T-helper 1 cell treated with Interleukin-12 subunit alpha and Interleukin-12 subunit beta and Interleukin-4 antibody, amounts not matched to agents 30 ng/mL and 1 ng/mL, for 36 hours (primary cell): ENCODE measurements around the gene SRBD1. TPM values are rescaled to one million over a fixed set of nuclear protein-coding genes. Genes with fewer than 3 reads are reported as not detected.
"Not testable (repeated sequence)": the region's sequence is repeated elsewhere in the genome, so short reads cannot be mapped to it uniquely, and the experiment has no call there.

ENCODE experiments used
- intact Hi-C: fragments of 100-400 bp; cut with micrococcal nuclease; formaldehyde crosslinking; loops from one replicate; pipeline ENCODE4 v1.15.1; 2024
- total RNA-seq: library from RNA; stranded (reverse); gene quantifications from 2 replicates; pipeline ENCODE4 v1.2.3, GENCODE V29; 2022

Gene SRBD1
- total RNA-seq, 1 donor from 2014 or later = 21.2 TPM

DNA sequence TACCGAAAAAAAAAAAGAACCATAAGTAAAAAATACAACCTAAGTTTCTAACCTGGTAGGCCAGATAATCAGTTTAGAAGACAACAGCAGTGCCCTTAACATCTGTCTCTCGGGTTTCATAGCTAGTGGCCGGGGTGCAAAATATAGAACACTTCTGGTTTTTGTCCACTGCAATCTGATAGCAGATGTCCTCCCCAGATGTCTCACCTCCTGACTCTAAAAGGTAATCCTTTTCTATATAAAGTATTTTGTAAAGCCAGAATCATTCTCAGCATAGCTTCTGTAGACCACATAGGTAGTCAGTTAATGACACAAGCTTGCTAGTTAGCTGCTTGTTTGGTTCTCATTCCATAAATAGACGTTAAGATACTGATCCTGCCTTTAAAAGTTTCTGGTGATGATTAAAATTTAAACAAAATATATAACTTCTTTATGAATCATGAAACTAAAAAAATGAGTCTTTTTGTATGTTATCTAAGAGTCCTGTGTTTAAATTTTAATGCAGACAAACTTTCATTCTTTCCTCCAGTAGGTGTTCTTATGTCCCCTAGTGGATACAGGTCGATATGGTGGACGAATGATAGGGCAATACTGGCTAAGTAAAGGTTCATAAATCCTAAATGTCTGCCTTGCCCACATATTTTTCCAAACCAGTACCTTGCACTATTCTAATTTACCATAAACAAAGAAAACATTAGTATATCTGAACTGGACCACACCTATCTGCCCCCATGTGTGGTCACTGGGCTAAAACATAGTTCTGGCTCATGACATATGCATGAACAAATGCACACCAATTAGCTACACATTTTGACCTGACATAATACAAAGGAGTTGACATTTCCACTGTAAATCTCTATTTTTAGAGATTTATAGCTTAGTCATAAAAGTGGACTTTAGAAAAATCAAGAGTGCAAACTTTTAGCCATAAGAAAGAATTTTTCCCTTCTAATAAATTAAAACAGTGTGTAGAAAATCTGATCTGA lies 171.0 kb downstream of the SRBD1 start:
- intact Hi-C loops = no loop called here

GRCh38 chr2:45438872-45439665 lies 172.0 kb downstream of the SRBD1 start:
- intact Hi-C loops = no loop called here

DNA sequence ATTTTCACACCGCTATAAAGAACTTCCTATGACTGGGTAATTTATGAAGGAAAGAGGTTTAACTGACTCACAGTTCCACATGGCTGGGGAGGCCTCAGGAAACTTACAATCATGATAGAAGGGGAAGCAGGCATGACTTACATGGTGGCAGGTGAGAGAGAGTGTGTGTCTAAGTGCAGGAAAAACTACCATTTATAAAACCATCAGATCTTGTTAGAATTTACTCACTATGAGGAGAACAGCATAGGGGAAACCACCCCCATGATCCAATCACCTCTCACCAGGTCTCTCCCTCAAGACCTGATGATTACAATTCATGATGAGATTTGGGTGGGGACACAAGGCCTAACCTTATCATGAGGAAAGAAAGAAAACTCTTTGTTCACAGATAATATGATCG lies 174.6 kb downstream of the SRBD1 start:
- intact Hi-C loops = no loop called here

GRCh38 chr2:45435316-45435715 lies 175.8 kb downstream of the SRBD1 start:
- intact Hi-C loops = no loop called here

DNA sequence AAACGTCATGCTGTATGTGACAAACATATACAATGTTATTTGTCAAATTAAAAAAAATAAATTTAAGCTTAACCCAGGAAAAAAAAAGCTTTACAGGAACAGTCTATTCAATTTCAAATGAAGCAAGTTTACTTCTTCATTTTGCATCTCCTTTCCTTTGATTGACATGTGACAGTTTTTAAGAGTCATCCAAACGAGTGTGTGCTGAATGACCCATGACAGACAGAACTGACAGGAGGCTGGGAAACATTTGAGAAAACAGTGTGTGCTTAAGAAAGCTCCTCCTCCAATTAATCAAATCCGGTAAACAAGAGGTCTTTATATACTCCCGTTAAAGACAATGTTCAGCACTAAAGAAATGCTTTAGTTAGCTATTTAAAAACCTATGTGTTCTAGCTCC lies 177.7 kb downstream of the SRBD1 start:
- intact Hi-C loops = no loop called here

DNA sequence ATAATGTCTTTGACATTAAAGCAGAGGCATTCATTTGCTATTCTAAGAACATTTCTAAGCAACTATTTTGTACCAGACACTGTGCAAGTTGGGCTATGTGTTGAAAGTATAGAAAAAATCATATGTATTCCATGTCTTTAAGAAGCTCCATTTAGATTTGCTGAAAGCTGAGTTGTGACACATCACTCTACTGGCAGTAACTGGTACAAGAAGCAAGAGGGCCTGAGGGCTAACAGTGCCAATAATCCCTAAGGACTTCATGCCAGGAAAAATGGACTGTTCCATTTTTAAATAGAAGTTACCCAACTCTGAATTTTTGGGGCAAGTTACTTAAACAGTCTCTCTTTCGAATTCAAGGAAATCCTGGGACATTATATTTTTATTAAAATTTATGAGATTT lies 178.7 kb downstream of the SRBD1 start:
- intact Hi-C loops = no loop called here

DNA sequence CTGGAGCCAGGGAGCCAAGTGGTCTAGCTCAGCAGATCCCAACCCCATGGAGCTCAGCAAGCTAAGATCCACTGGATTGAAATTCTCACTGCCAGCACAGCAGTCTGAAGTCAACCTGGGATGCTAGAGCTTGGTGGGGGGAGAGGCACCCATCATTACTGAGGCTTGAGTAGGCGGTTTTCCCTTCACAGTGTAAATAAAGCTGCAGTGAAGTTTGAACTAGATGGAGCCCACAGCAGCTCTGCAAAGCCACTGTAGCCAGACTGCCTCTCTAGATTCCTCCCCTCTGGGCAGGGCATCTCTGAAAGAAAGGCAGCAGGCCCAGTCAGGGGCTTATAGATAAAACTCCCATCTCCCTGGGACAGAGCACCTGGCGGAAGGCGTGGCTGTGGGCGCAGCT lies 185.0 kb downstream of the SRBD1 start:
- intact Hi-C loops = not testable (repeated sequence)

DNA sequence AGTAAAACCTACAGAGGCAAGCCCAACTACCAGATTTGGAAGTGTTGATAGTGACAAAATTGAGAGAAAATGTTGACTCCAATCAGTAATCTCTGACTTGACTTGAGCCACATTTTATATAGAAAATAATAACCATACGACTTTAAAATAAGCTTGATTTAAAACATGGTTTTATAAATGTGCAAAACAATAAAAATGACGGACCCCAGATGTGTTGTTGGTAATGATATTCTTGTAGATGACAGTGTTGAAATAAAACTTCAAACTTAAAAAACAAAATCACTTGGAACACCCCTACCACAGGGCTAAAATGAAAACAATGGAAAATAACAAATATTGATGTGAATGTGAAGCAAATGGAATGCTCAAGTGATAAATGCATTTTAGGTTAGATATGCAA lies 188.1 kb downstream of the SRBD1 start:
- intact Hi-C loops = no loop called here

DNA sequence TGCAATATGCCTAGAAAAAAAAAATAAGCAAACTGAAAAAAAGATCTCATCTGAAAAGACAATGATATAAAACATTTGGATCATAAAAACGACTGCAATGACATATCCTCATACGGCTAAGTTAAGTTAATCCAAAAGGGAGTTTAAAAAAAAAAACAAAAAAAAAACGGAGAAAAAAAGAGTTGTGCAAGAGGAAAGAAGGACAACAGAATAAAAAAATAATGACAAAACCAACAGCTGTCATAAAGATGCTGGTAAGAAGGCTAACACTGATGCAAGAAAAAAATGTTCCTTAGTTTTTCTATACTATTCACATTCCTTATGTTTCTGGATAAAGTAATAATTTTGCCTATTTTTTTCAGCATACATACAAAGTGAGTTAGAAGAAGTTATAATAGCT lies 192.5 kb downstream of the SRBD1 start:
- intact Hi-C loops = no loop called here

DNA sequence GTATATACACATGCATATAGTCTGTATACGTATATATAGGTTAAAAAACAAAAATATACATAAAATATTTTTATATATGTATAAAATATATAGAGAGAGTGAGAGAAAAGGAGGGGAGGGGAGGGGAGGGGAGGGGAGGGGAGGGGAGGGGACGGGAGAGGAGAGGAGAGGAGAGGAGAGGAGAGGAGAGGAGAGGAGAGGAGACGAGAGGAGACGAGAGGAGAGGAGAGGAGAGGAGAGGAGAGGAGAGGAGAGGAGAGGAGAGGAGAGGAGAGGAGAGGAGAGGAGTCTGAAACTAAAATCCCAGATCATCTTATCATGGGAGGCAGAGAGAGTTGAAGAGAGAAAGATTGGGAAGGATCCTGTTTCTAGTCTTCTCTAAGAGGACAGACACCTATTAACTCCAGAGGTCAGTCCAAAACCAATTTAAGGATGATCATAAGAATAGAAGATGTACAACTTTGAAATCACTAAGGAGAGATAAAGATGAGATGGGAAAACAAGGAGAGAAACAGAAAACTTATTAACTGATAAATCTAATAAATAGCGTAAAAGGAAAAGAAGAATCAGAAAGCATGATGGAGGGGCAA lies 195.4 kb downstream of the SRBD1 start:
- intact Hi-C loops = no loop called here

DNA sequence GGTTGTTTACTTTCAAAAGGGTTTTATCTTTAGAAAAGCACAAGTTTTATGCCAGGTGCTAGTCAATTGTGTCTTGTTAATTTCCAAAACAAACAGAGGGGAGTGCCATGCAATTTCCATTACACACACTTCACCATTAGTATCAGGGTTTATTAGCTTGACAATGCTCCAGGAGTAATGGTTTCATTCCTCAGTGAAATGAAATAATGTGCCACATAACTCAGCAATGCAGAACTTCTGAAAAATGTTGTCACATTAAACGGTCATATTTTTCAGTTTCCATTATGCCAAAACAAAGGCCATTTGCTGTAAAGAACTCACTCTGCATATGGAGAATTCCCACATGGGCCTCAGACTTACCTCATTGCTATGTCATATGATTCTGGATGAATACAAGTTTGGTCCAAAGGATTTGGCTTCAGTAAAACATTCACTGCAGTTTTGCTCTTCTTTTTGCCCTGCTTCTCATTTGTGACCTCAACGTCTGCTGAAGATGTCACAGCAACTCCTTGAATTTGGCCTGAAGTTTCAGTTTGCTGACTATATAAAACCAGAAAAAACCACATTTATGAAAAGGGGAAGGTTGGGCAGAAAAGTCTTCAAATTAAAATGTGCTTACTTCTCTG lies 198.2 kb downstream of the SRBD1 start:
- intact Hi-C loops = no loop called here

DNA sequence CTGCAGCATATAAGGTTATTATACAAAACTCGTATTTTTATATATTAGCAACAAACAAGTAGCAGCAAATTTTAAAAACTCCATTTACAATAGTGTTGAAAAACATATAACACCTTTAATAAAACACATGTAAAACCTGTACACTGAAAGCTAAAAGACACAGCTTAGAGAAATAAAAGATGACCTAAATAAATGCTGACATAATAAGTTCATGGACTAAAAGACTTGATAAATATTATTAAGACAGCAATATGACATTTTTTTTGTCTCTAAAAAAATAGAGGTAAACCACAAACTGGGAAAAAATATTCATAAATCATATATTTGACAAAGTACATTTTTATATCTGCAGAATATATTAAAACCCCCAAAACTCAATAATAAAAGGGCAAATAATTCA lies 201.4 kb downstream of the SRBD1 start:
- intact Hi-C loops = no loop called here

- intact Hi-C loops = no loop called here
Observed at GRCh38 chr2:45406621-45407020, 204.4 kb downstream of the SRBD1 start.

DNA sequence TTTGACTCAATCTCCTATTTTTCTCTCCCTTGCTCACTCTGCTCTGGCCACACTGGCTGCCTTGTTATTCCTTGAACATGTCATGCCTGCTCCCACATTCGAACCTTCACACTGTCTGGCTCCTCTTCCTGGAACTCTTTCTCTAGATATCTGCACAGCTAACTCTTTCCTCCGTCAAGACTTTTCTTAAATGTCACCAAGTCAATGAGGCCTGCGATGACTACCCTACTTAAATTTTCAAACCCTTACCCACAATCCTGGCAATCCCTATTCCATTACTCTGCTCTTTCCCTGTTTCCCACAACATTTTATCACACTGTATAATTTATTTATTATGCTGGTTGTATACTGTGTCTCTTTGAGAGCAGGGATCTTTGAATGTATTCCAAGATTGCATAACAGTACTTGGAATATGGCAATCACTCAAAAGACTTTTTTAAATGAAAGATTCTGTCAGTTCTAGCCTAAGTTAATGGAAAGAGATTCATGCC lies 206.2 kb downstream of the SRBD1 start:
- intact Hi-C loops = no loop called here

DNA sequence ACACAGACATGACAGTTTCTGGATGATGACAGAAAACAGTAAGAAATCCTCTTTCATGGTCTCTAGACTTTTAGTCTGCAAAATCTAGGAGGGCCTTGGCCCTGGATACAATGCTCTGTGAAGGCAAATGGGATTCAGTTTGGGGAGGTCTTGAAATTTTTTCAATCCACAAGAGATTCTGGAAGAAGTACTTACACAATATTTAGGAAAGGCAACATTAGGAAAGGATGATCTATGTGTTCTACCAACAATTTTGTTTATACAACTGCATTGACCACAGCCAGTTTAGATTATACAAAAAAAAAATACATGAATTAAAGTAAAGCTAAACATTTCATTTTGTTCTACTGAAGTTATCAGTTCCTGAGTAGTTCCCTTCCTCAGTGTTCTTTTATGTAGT lies 208.0 kb downstream of the SRBD1 start:
- intact Hi-C loops = no loop called here

- intact Hi-C loops = no loop called here
Observed at GRCh38 chr2:45401431-45401922, 209.6 kb downstream of the SRBD1 start.

GRCh38 chr2:45399040-45399784 lies 211.9 kb downstream of the SRBD1 start:
- intact Hi-C loops = no loop called here

DNA sequence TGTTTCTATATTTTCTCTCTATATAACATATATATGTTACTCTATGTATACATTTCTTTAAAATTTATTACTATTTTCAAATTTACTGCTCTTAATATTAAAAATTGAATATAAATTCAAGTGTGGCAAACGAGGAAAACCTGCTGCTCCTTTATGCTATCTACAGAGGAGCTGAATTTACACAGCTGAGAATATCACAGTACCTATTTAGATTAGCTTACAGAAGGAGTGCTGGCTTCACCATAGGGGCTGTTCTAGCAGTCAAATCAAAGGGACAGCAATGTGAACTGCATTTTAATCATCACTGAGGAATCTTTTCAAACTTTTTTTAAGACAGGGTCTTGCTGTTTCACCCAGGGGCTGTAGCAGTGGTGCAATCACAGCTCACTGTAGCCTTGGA lies 213.8 kb downstream of the SRBD1 start:
- intact Hi-C loops = no loop called here

GRCh38 chr2:45396671-45397070 lies 214.4 kb downstream of the SRBD1 start:
- intact Hi-C loops = no loop called here

GRCh38 chr2:45394842-45395241 lies 216.2 kb downstream of the SRBD1 start:
- intact Hi-C loops = no loop called here
